Spleen (tissue), 7 donors: ENCODE data around the gene SERPINC1.

Source experiments
- CTCF ChIP-seq, 11 experiments: fragments of 200-600 bp in 7 of 11; fragments of 450-650 bp in 4 of 11; sonication (generic) in 4 of 11; IDR thresholded peaks in 8 of 11; conservative IDR thresholded peaks in 3 of 11; 1 replicate in 7 of 11; 2 replicates in 4 of 11; pipeline versions ENCODE4 v1.4.0 to v1.8.0; 2016 to 2021; ENCODE audit warnings: antibody characterized with exemption in 11 of 11, inconsistent platforms in 4 of 11, mild to moderate bottlenecking in 1 of 11
- POLR2A ChIP-seq, 3 donors: fragments of 450-650 bp; IDR thresholded peaks; one replicate each; pipeline ENCODE4 v1.5.1; 2017; ENCODE audit warnings: antibody characterized with exemption in 3 of 3, mild to moderate bottlenecking in 1 of 3
- POLR2AphosphoS5 ChIP-seq, 3 donors: sonication (generic); formaldehyde crosslinking; IDR thresholded peaks; one replicate each; pipeline ENCODE4 v1.5.1; 2017; ENCODE audit warnings: antibody characterized with exemption in 3 of 3
- donor health status: DM: no; HTN: no; CAD: no; lungs with moderate emphysema.
- donor health status: DM: no; HTN: no; CAD: no.
- donor health status: DM: no; HTN: no; CAD: no.

- TF ChIP-seq POLR2A (IDR thresholded peaks at IDR 0.05) (no peak), CTCF (IDR thresholded peaks at IDR 0.05 in 8 of 11, conservative IDR thresholded peaks at IDR 0.05 in 3 of 11) (no peak), POLR2AphosphoS5 (IDR thresholded peaks at IDR 0.05) (no peak)
Observed at GRCh38 chr1:173863224-173864161, 53.6 kb downstream of the SERPINC1 start.
